Measurements from ENCODE around the gene SULT2B1.

SULT2B1 gene

GRCh38 chr19:48637449-48637947 is 85.5 kb downstream of the SULT2B1 start:
- DNase-seq = peak; percentile 98 to 100

GRCh38 chr19:48637948-48638830 is 86.2 kb downstream of the SULT2B1 start:
- DNase-seq = peak; percentile 65 to 86

GRCh38 chr19:48638831-48639381 is 86.9 kb downstream of the SULT2B1 start:
- DNase-seq = no peak

- DNase-seq = no peak
These were observed 87.8 kb downstream of the SULT2B1 start for GRCh38 chr19:48639483-48640375.

- no peak for DNase-seq
These were observed 89.9 kb downstream of the SULT2B1 start for GRCh38 chr19:48641850-48642249.

GRCh38 chr19:48642862-48643261 is 90.9 kb downstream of the SULT2B1 start:
- DNase-seq = no peak

GRCh38 chr19:48644355-48644754 is 92.4 kb downstream of the SULT2B1 start:
- DNase-seq = no peak

GRCh38 chr19:48644839-48645619 is 93.1 kb downstream of the SULT2B1 start:
- DNase-seq = peak; percentile 63 to 72

GRCh38 chr19:48645620-48646000 is 93.6 kb downstream of the SULT2B1 start:
- no peak for DNase-seq

GRCh38 chr19:48646001-48646721 is 94.2 kb downstream of the SULT2B1 start, which contains the start of gene CA11:
TSS of gene CA11 (minus strand) at chr19:48646187. CDS start at chr19:48645632, 555 bp downstream.
- DNase-seq = peak; percentile 87 to 92

- no peak for DNase-seq
These were observed 94.8 kb downstream of the SULT2B1 start for GRCh38 chr19:48646722-48647216.

- no peak for DNase-seq
These were observed 96.2 kb downstream of the SULT2B1 start for GRCh38 chr19:48648134-48648533.

Measured in stimulated activated CD4-positive, alpha-beta T cell treated with anti-CD3 and anti-CD28 coated beads, Interleukin-4, amount 100 ng/mL, for 4 hours (primary cell).